Activated T-cell treated with anti-CD3 and anti-CD28 coated beads, Interleukin-2, amount 50 U/mL, for 24 hours (primary cell): ENCODE measurements around the gene UPF2.
"Not testable (repeated sequence)": the region's sequence is repeated elsewhere in the genome, so short reads cannot be mapped to it uniquely, and the experiment has no call there.

Experiments used
- DNase-seq: peaks from one replicate; pipeline ENCODE4 v3.0.0-alpha.2; 2020
- H3K27ac Mint-ChIP-seq: 2 replicates; pipeline ENCODE4 v1.8.0; 2020; ENCODE audit warnings: mild to moderate bottlenecking, mixed read lengths
- H3K27me3 Mint-ChIP-seq: 2 replicates; pipeline ENCODE4 v1.8.0; 2020; ENCODE audit warnings: mixed read lengths
- H3K36me3 Mint-ChIP-seq: 2 replicates; pipeline ENCODE4 v1.8.0; 2020; ENCODE audit warnings: low read depth, mixed read lengths
- H3K4me1 Mint-ChIP-seq: 2 replicates; pipeline ENCODE4 v1.8.0; 2020; ENCODE audit warnings: low read depth, mixed read lengths
- H3K4me3 Mint-ChIP-seq: 2 replicates; pipeline ENCODE4 v1.8.0; 2020; ENCODE audit warnings: mild to moderate bottlenecking, moderate library complexity, mixed read lengths
- H3K9me3 Mint-ChIP-seq: 2 replicates; pipeline ENCODE4 v1.8.0; 2020; ENCODE audit warnings: mixed read lengths

UPF2 gene, protein sequence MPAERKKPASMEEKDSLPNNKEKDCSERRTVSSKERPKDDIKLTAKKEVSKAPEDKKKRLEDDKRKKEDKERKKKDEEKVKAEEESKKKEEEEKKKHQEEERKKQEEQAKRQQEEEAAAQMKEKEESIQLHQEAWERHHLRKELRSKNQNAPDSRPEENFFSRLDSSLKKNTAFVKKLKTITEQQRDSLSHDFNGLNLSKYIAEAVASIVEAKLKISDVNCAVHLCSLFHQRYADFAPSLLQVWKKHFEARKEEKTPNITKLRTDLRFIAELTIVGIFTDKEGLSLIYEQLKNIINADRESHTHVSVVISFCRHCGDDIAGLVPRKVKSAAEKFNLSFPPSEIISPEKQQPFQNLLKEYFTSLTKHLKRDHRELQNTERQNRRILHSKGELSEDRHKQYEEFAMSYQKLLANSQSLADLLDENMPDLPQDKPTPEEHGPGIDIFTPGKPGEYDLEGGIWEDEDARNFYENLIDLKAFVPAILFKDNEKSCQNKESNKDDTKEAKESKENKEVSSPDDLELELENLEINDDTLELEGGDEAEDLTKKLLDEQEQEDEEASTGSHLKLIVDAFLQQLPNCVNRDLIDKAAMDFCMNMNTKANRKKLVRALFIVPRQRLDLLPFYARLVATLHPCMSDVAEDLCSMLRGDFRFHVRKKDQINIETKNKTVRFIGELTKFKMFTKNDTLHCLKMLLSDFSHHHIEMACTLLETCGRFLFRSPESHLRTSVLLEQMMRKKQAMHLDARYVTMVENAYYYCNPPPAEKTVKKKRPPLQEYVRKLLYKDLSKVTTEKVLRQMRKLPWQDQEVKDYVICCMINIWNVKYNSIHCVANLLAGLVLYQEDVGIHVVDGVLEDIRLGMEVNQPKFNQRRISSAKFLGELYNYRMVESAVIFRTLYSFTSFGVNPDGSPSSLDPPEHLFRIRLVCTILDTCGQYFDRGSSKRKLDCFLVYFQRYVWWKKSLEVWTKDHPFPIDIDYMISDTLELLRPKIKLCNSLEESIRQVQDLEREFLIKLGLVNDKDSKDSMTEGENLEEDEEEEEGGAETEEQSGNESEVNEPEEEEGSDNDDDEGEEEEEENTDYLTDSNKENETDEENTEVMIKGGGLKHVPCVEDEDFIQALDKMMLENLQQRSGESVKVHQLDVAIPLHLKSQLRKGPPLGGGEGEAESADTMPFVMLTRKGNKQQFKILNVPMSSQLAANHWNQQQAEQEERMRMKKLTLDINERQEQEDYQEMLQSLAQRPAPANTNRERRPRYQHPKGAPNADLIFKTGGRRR

DNA sequence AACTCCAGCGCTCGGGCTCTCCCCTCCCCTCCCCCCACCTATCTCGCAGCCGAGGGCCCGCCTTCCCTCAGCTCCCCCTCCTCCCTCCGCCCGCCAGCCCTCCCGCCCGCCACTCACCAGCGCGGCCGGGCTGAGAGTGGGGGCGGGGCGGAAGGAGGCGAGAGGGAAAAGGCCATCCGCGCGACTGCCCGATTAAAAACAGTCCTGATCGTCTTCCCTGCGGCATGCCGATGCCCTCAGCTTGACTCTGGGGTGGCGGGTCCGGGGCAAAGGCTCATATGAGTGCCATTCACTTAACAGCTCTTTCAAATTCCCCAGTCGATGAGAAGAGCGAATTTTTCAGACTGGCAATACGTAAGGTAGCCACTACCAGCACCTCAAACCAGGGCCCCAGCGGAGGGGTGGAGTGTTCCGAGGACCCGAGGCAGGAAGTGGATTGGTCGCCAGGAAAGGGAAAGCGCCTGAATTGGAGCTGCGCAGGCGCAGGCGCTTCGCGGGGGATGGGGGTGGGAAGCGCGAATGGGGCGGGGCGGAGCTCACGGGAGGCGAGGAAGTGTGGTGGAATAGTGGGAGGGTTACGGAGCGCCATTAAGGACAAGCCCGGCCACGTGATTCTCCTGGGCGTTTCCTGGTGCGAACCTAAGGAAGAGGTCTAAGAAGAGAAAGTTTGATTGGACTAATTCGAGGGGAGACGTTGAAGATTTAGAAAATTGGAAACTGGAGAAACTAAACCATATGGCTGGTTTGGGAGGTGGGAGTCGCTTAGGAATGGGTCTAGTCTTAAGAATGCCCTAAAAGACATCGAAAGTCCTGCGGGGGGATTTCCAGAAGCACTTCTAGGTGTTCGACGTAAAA lies at the start of gene UPF2:
Gene UPF2 (minus strand): TSS at position 13 of the 855 bp plus-strand sequence. CDS start 7,386 bp downstream, outside the sequence.
- peaks cover 42% of the 10 kb centered on the region for H3K36me3 Mint-ChIP-seq
- no peaks in the 10 kb centered on the region for H3K9me3 Mint-ChIP-seq
- no peaks in the 10 kb centered on the region for H3K27me3 Mint-ChIP-seq
- H3K27ac Mint-ChIP-seq = peak within 1 kb of the TSS; percentile 100
- peaks cover 38% of the 10 kb centered on the region for H3K4me1 Mint-ChIP-seq
- peak within 1 kb of the TSS; percentile 99 for H3K4me3 Mint-ChIP-seq
- peak; percentile 96 for DNase-seq

DNA sequence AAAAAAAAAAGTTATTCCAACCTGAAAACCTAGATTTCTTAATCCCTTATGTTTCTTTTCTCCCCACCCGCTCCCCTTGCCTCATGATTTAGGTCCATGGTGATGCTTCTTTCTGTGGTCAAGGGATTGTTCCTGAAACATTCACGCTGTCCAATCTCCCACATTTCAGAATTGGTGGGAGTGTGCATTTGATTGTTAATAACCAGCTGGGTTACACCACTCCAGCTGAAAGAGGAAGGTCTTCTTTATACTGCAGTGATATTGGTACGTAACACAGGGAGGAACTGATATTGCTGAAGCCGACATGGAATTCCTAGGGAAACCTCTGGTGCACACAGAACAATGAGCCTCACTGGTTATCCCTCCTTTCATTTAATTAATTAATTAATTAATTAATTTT lies 48.8 kb upstream of the UPF2 start:
- Mint-ChIP-seq H3K27me3 (no peaks in the 10 kb centered on the region), H3K9me3 (no peaks in the 10 kb centered on the region), H3K36me3 (peaks cover 78% of the 10 kb centered on the region), H3K27ac (no peak overlapping the region), H3K4me3 (no peak overlapping the region), H3K4me1 (peaks cover 2% of the 10 kb centered on the region)
- no peak for DNase-seq

DNA sequence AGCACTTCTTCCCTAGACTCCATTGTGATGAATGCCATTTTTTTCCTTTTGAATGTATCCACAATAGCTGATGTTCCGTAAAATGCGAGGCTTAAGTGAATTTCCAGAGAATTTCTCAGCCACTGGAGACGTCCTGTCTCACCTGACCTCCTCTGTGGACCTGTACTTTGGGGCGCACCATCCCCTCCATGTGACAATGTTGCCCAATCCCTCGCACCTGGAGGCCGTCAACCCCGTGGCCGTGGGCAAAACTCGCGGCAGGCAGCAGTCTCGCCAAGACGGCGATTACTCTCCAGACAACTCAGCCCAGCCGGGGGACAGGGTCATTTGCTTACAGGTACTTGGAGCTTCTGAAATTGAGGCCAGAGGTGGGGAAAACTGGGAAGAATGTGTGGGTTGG lies 46.3 kb upstream of the UPF2 start:
- H3K4me3 Mint-ChIP-seq = no peak overlapping the region
- H3K27ac Mint-ChIP-seq = no peak overlapping the region
- H3K4me1 Mint-ChIP-seq = peaks cover 2% of the 10 kb centered on the region
- no peaks in the 10 kb centered on the region for H3K9me3 Mint-ChIP-seq
- H3K27me3 Mint-ChIP-seq = no peaks in the 10 kb centered on the region
- H3K36me3 Mint-ChIP-seq = peaks cover 77% of the 10 kb centered on the region
- no peak for DNase-seq

DNA sequence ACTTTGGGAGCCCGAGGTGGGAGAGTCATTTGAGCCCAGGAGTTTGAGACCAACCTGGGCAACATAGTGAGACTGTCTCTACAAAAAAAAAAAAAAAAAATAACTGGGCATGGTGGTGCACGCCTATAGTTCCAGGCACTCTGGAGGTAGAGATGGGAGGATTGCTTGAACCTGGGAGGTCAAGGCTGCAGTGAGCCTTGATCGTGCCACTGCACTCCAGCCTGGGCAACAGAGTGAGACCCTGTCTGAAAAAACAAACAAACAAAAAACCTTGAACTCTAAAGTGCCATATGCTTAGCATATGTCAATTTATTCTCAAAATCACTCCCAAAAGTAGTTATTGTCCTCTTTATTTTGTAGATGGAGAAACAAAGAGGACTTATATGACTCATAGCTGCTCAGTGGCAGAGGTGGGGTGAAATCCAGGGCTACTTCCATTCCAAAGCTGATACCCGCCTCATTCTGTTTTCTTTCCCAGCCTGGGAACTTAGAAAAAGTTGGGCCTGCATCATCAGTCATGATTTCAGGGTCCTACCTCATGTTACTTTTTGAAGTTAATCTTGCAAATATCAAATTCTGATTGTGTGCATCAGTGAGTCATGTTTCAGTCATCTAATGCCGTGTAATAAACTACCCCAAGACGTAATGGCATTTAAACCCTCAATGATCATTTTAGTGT lies 39.4 kb upstream of the UPF2 start:
- no peaks in the 10 kb centered on the region for H3K4me1 Mint-ChIP-seq

DNA sequence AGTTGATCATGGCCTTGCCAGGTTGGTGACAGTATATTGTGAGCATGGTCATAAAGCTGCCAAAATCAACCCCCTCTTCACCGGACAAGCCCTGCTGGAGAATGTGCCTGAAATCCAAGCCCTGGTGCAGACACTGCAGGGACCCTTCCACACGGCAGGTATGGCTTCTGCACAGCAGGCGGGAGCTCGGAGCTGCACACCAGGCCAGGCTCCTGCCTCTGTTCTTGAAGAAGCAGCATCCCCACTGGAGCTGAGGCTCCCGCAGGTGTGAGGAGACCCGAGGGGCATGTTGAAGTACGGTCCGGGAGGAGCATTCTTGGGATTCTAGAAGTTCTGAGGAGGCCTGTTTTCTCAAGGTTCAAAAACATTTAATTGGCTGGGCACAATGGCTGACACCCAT lies 38.9 kb upstream of the UPF2 start:
- Mint-ChIP-seq H3K4me1 (no peaks in the 10 kb centered on the region), H3K9me3 (no peaks in the 10 kb centered on the region), H3K27me3 (no peaks in the 10 kb centered on the region), H3K27ac (no peak overlapping the region), H3K4me3 (no peak overlapping the region), H3K36me3 (peaks cover 38% of the 10 kb centered on the region)
- no peak for DNase-seq

More for the DNA sequence above, 39.4 kb upstream of the UPF2 start:
- DNase-seq = no peak
- Mint-ChIP-seq H3K27ac (peak overlapping the region; percentile 19), H3K4me3 (no peak overlapping the region), H3K36me3 (peaks cover 43% of the 10 kb centered on the region), H3K9me3 (no peaks in the 10 kb centered on the region), H3K27me3 (no peaks in the 10 kb centered on the region)

DNA sequence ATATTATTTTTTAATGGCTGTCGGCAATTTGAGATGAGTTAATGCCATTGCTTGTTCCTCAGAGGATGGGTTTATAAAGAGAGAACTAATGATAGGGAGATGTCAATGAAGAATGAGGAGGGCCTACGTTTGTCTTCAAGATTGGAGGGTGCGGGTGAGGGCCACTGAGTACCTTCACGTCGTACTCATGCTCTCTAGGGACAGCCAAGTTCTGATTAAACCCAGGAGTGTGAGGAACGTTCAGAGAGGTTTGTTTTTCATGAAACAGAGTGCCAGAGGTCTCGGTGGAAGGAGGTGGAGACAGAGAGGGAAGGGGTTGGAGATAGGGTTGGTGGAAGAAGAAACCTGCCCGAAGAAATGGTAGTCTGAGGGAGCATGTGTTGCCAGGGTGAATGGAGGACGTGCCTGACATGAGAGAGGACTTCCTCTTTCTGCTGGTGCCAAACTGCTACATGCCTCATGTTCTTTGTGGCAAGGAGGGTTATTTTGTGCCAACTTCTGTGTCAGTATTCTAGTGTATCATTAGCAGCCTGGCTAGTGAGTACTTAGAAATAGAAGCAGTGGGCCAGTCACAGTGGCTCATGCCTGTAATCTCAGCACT lies 35.1 kb upstream of the UPF2 start:
- Mint-ChIP-seq H3K4me3 (no peak overlapping the region), H3K9me3 (no peaks in the 10 kb centered on the region), H3K36me3 (peaks cover 19% of the 10 kb centered on the region), H3K4me1 (peaks cover 1% of the 10 kb centered on the region), H3K27ac (peak overlapping the region; percentile 3), H3K27me3 (no peaks in the 10 kb centered on the region)
- no peak for DNase-seq

DNA sequence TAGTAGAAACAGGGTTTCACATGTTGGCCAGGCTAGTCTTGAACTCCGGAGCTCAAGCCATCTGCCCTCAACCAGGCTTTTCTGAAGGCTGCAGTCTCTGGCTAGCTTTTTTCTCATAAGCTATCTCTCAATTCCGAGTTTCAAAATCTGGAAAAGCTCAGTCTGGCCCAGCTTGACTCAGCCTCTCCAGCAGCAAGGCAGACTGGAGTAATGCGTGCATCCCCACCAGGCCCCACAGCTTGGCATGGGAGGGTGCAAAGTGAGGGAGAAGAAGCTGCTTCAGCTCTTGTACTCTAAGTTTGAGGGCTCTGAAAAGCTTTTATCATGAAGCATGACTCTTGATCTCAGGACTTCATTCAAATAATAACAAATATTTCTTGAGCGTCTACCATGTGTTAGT lies 30.9 kb upstream of the UPF2 start:
- peaks cover 18% of the 10 kb centered on the region for H3K4me1 Mint-ChIP-seq
- peaks cover 9% of the 10 kb centered on the region for H3K36me3 Mint-ChIP-seq
- DNase-seq = no peak
- no peaks in the 10 kb centered on the region for H3K27me3 Mint-ChIP-seq
- no peak overlapping the region for H3K27ac Mint-ChIP-seq
- no peak overlapping the region for H3K4me3 Mint-ChIP-seq
- H3K9me3 Mint-ChIP-seq = no peaks in the 10 kb centered on the region

DNA sequence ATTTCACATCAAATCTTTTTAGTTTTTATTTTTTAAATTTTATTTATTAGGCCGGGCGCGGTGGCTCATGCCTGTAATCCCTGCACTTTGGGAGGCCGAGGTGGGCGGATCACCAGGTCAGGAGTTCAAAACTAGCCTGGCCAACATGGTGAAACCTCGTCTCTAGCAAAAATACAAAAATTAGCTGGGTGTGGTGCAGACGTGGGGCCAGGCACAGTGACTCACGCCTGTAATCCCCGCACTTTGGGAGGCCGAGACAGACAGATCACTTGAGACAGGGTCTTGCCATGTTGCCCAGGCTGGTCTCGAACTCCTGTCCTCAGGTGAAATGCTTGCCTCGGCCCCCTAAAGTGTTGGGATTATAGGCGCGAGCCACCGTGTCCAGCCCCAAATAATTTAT lies 28.8 kb upstream of the UPF2 start:
- not testable (repeated sequence) for H3K4me3 Mint-ChIP-seq
- H3K4me1 Mint-ChIP-seq = peaks cover 26% of the 10 kb centered on the region

DNA sequence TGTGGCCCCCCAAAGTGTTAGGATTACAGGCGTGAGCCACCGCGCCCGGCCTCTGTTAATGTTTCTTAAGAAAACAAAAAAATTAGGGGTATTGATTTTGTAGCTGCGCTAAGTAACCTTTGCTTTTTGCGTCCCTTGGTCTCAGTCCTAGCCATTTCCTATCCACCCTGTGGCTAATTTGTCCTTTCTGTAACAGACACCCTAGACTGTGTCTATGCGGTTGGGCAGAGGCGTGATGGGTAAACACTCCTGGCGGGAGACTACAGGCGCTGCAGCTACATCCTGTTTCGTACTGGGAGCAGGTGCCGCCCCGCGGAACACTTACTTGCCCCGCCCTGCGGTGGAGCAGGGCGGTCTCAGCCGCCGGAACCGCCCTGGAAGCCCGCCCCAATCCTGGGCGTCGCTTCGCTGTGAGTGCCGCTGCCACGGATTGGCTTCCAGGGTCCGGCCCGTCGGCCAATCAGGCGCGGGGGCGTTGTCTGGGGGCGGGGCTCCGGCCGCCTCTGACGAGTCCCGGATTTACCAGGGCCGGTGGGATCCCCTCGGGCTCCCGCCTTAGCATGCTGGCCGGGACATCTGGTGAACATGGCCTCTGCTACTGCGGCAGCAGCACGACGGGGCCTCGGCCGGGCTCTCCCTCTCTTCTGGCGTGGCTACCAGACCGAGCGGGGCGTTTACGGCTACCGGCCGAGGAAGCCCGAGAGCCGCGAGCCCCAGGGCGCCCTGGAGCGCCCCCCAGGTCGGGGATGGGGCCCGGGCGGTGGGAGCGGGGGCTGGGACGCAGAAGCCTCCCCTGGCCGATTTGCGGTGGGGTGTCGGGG lies 26.1 kb upstream of the UPF2 start, which contains the start of gene DHTKD1:
Gene DHTKD1 (plus strand): TSS at position 506 of the 821 bp plus-strand sequence. CDS start 80 bp downstream, at position 586.
- peak; percentile 100 for DNase-seq
- Mint-ChIP-seq H3K36me3 (peaks cover 3% of the 10 kb centered on the region), H3K9me3 (no peaks in the 10 kb centered on the region), H3K4me1 (peaks cover 25% of the 10 kb centered on the region), H3K4me3 (peak within 1 kb of the TSS; percentile 85), H3K27ac (peak within 1 kb of the TSS; percentile 92), H3K27me3 (no peaks in the 10 kb centered on the region)

More for the DNA sequence above, 28.8 kb upstream of the UPF2 start:
- H3K9me3 Mint-ChIP-seq, DNase-seq, H3K27me3 Mint-ChIP-seq, H3K27ac Mint-ChIP-seq, H3K36me3 Mint-ChIP-seq: not testable (repeated sequence)

DNA sequence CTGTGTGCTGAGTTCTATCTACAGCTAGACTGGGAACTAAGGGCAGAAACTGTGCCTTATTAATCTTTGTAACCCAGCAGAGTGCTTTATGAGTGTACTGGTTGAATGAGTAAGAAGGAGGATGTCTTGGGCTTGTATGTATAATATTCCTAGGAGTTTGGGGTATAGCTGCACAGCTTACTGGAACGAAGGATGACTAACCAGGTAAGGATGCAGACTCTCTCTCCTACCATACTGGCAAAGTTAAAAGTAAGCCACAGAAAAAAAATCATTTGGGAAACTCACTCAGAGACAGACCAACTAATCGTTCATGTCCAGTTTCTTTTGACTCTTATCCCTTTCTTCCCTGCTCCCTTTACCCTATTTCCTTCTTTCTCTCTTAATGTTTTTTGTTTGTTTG lies 24.7 kb upstream of the UPF2 start:
- H3K27me3 Mint-ChIP-seq = no peaks in the 10 kb centered on the region
- no peak overlapping the region for H3K27ac Mint-ChIP-seq
- H3K36me3 Mint-ChIP-seq = peaks cover 3% of the 10 kb centered on the region
- H3K4me1 Mint-ChIP-seq = peaks cover 25% of the 10 kb centered on the region
- no peaks in the 10 kb centered on the region for H3K9me3 Mint-ChIP-seq
- DNase-seq = no peak
- H3K4me3 Mint-ChIP-seq = no peak overlapping the region

DNA sequence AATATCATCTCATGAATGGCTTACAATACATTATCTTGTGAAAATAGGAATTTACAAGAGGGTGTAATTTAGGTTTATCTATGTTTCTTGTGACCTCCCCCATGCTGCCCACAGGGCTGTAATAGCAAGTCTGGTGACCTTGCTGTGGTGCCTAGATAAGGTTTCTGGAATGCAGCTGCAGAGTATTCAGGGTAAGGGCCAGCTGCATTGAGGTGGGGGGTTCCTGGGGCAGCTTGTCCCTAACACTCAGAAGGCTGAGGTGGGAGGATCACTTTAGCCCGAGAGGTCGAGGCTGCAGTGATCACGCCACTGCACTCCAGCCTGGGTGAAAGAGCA lies 20.8 kb upstream of the UPF2 start:
- H3K4me3 Mint-ChIP-seq = no peak overlapping the region
- no peaks in the 10 kb centered on the region for H3K27me3 Mint-ChIP-seq
- no peak overlapping the region for H3K27ac Mint-ChIP-seq
- H3K9me3 Mint-ChIP-seq = no peaks in the 10 kb centered on the region
- H3K36me3 Mint-ChIP-seq = no peaks in the 10 kb centered on the region
- no peak for DNase-seq
- peaks cover 8% of the 10 kb centered on the region for H3K4me1 Mint-ChIP-seq

DNA sequence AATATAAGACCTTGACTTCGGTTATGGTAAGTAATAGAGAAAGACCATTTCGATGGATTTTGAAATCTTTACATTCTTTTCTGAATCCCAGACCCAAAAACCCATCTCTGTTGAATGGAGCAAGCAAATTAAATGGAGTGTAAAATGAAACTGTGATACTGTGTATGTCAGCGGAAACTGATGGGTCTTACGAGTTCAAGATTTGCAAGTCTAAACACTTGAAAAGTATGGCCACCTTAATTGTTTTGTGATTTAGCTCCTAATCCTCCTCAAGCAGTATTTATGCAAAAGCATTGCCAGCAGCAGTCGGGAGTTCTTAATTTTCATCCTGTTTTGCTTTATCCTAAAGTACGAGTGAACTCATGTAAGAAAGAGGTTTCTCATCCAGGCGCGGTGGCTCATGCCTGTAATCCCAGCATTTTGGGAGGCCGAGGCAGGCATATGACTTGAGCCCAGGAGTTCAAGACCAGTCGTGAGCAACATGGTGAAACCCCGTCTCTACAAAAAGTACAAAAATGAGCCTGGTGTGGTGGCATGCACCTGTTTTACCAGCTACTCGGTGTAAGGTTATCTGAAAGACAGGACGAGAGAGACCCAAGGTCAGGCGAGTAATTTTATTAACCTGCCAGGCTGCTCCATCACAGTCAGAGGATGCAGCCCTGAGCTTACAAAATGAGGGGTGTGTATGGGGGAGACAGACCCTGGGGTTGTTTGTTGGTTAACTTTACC lies 20.3 kb upstream of the UPF2 start:
- Mint-ChIP-seq H3K27ac (no peak overlapping the region), H3K4me3 (no peak overlapping the region), H3K4me1 (peaks cover 5% of the 10 kb centered on the region), H3K36me3 (no peaks in the 10 kb centered on the region), H3K9me3 (no peaks in the 10 kb centered on the region), H3K27me3 (no peaks in the 10 kb centered on the region)
- no peak for DNase-seq
